HK-2 (cell line): ENCODE data around the gene SH3D19.
A peak's percentile ranks its signal among the peaks of the same experiment; 100 is the strongest.

Experiments
- DNase-seq: peaks from one replicate; pipeline ENCODE4 v3.0.0-alpha.2; 2018; ENCODE audit not compliant: unreplicated experiment

Gene SH3D19

GRCh38 chr4:151325111-151325948 is at the start of gene SH3D19:
Gene SH3D19 (minus strand): TSS chr4:151325605. CDS start chr4:151325352, 253 bp downstream.
- peak; percentile 81 for DNase-seq

- peak; percentile 82 for DNase-seq
Measured at GRCh38 chr4:151362404-151363164, 37.2 kb upstream of the SH3D19 start.

GRCh38 chr4:151361966-151362365 is 36.6 kb upstream of the SH3D19 start:
- DNase-seq = no peak

GRCh38 chr4:151361126-151361525 is 35.7 kb upstream of the SH3D19 start:
- DNase-seq = no peak

GRCh38 chr4:151359576-151359975 is 34.2 kb upstream of the SH3D19 start:
- no peak for DNase-seq

GRCh38 chr4:151358266-151358665 is 32.9 kb upstream of the SH3D19 start:
- DNase-seq = no peak

GRCh38 chr4:151356510-151356909 is 31.1 kb upstream of the SH3D19 start:
- DNase-seq = no peak

- no peak for DNase-seq
Measured at GRCh38 chr4:151355155-151355554, 29.8 kb upstream of the SH3D19 start.

GRCh38 chr4:151347490-151348235 is 22.3 kb upstream of the SH3D19 start:
- DNase-seq = no peak

- no peak for DNase-seq
Measured at GRCh38 chr4:151344948-151345347, 19.5 kb upstream of the SH3D19 start.

- no peak for DNase-seq
Measured at GRCh38 chr4:151340751-151341385, 15.5 kb upstream of the SH3D19 start.

GRCh38 chr4:151339467-151339866 is 14.1 kb upstream of the SH3D19 start:
- no peak for DNase-seq

- DNase-seq = no peak
Measured at GRCh38 chr4:151331276-151332042, 6.1 kb upstream of the SH3D19 start.

- DNase-seq = no peak
Measured at GRCh38 chr4:151329217-151330007, 4.0 kb upstream of the SH3D19 start.

- no peak for DNase-seq
Measured at GRCh38 chr4:151325949-151326246, 493 bp upstream of the SH3D19 start.

- DNase-seq = peak; percentile 79
Measured at GRCh38 chr4:151324752-151325110, 674 bp downstream of the SH3D19 start.

- no peak for DNase-seq
Measured at GRCh38 chr4:151324124-151324751, 1.2 kb downstream of the SH3D19 start.

- no peak for DNase-seq
Measured at GRCh38 chr4:151323667-151324066, 1.7 kb downstream of the SH3D19 start.

GRCh38 chr4:151322570-151322969 is 2.8 kb downstream of the SH3D19 start:
- no peak for DNase-seq

GRCh38 chr4:151322161-151322560 is 3.2 kb downstream of the SH3D19 start:
- peak; percentile 20 for DNase-seq
